HEK293T (cell line): ENCODE data around the gene DNAH1.

ENCODE experiments used
- CTCF ChIA-PET: fragments of 350-600 bp; formaldehyde crosslinking; extraction: SDS; loops from one replicate; lab custom pipeline; 2021; ENCODE audit warnings: antibody characterized with exemption, inconsistent platforms; lab: Yijun Ruan, JAX
- POLR2A ChIA-PET: fragments of 350-600 bp; formaldehyde crosslinking; extraction: SDS; loops from one replicate; lab custom pipeline; 2020; ENCODE audit warnings: antibody characterized with exemption, inconsistent platforms; lab: Yijun Ruan, JAX
- DNase-seq: peaks from one replicate; pipeline ENCODE4 v3.0.0; 2012; ENCODE audit warnings: mixed read lengths; ENCODE audit errors: extremely low spot score
- ARNT ChIP-seq: fragments of 450-650 bp; IDR thresholded peaks from 2 replicates; pipeline ENCODE4 v1.6.1; 2017; ENCODE audit warnings: mild to moderate bottlenecking
- BHLHE40 ChIP-seq: fragments of 450-650 bp; IDR thresholded peaks from 2 replicates; pipeline ENCODE4 v1.6.1; 2016; ENCODE audit warnings: mild to moderate bottlenecking, moderate library complexity, borderline replicate concordance
- CTBP1 ChIP-seq: fragments of 450-650 bp; IDR thresholded peaks from 2 replicates; pipeline ENCODE4 v1.6.1; 2016; ENCODE audit warnings: borderline replicate concordance
- ELF4 ChIP-seq: fragments of 450-650 bp; IDR thresholded peaks from 2 replicates; pipeline ENCODE4 v1.6.1; 2017; ENCODE audit warnings: antibody characterized with exemption
- FOXA1 ChIP-seq: fragments of 450-650 bp; IDR thresholded peaks from 2 replicates; pipeline ENCODE4 v1.6.1; 2016; ENCODE audit warnings: mild to moderate bottlenecking
- FOXK2 ChIP-seq: fragments of 450-650 bp; IDR thresholded peaks from 2 replicates; pipeline ENCODE4 v1.6.1; 2016; ENCODE audit warnings: mild to moderate bottlenecking
- FOXM1 ChIP-seq: fragments of 450-650 bp; IDR thresholded peaks from 2 replicates; pipeline ENCODE4 v1.6.1; 2017; ENCODE audit warnings: mild to moderate bottlenecking, borderline replicate concordance
- HDGF ChIP-seq: fragments of 450-650 bp; IDR thresholded peaks from 2 replicates; pipeline ENCODE4 v1.6.1; 2017; ENCODE audit warnings: antibody characterized with exemption, borderline replicate concordance
- L3MBTL2 ChIP-seq: fragments of 450-650 bp; conservative IDR thresholded peaks from 2 replicates; pipeline ENCODE4 v1.6.1; 2016; ENCODE audit warnings: mild to moderate bottlenecking
- LEF1 ChIP-seq: fragments of 450-650 bp; IDR thresholded peaks from 2 replicates; pipeline ENCODE4 v1.6.1; 2017; ENCODE audit warnings: mild to moderate bottlenecking, borderline replicate concordance
- NFRKB ChIP-seq: fragments of 450-650 bp; IDR thresholded peaks from 2 replicates; pipeline ENCODE4 v1.6.1; 2016; ENCODE audit warnings: mild to moderate bottlenecking, moderate library complexity
- SP1 ChIP-seq: fragments of 450-650 bp; IDR thresholded peaks from 2 replicates; pipeline ENCODE4 v1.6.1; 2017
- SUZ12 ChIP-seq: fragments of 450-650 bp; IDR thresholded peaks from 2 replicates; pipeline ENCODE4 v1.6.1; 2016; ENCODE audit warnings: mild to moderate bottlenecking
- TARDBP ChIP-seq: fragments of 450-650 bp; IDR thresholded peaks from 2 replicates; pipeline ENCODE4 v1.6.1; 2016
- ZNF384 ChIP-seq: fragments of 450-650 bp; IDR thresholded peaks from 2 replicates; pipeline ENCODE4 v1.6.1; 2016
- TF ChIP-seq, protein P1 (sequence below): fragments of 450-650 bp; IDR thresholded peaks from 2 replicates; pipeline ENCODE4 v1.6.1; 2016

DNAH1 gene

DNA sequence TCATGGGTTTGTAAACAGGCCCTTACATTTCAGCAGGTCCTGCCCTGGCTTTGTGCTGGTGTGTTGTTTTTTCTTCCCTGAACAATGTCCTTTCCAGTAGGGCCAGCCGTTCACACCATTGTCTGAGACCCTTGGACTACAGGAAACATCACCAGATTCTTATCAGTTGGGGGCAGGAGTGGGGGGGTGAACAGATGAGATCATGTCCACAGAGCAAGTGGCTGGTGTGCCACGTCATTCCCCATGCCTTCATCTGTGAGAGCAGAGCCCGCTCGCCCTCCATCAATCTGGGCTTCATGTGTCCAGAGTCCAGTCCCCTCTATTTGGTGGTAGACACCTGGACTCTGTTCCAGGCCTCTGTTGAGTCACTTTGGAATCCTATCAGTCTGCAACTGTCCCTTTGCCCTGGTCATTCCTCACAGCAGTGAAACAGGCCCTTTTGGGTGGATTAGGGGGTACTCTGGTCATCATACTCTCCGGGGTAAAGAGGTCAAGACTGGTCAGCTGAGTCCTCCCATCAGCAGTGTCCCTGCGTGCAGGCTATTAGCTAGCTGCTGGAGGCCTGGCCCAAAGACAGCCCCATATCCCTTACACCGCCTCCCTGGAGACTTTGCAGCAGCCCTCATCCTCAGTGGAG lies 113.8 kb downstream of the DNAH1 start:
- ChIA-PET POLR2A (no interaction called here), CTCF (interaction anchor here (4.9 kb wide), 1 partner anchor 18 kb away, joined by 35 read pairs; no protein-coding TSS in a partner anchor)
- no peak for DNase-seq
- TF ChIP-seq TARDBP (no peak), CTBP1 (no peak), HDGF (no peak), FOXM1 (no peak), SP1 (no peak), ELF4 (no peak), FOXK2 (no peak), ARNT (no peak), ZNF384 (no peak), LEF1 (no peak), FOXA1 (no peak), L3MBTL2 (no peak), BHLHE40 (no peak), SUZ12 (no peak), NFRKB (no peak)
- TF ChIP-seq, protein P1, sequence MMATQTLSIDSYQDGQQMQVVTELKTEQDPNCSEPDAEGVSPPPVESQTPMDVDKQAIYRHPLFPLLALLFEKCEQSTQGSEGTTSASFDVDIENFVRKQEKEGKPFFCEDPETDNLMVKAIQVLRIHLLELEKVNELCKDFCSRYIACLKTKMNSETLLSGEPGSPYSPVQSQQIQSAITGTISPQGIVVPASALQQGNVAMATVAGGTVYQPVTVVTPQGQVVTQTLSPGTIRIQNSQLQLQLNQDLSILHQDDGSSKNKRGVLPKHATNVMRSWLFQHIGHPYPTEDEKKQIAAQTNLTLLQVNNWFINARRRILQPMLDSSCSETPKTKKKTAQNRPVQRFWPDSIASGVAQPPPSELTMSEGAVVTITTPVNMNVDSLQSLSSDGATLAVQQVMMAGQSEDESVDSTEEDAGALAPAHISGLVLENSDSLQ: no peak

DNA sequence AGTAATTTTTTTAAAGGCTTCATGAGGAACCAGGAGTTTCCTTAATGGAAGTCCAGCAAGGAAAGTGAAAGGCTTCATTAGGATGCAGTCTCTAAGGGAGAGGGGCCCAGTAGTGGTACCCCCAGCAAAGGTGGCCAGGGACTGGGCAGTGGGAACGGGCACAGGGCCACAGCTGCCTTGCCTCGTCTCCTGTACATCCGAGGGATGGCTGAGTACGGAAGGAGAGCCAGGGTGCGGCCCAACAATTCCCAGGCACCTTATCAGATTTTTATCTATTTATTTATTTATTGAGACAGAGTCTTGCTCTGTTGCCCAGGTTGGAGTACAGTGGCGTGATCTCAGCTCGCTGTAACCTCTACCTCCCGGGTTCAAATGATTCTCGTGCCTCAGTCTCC lies 114.3 kb downstream of the DNAH1 start:
- no peak for DNase-seq
- POLR2A ChIA-PET: no interaction called here
- TF ChIP-seq BHLHE40 (no peak), ARNT (no peak), CTBP1 (no peak), FOXM1 (no peak), HDGF (no peak), ZNF384 (no peak), TARDBP (no peak), SUZ12 (no peak), LEF1 (no peak), ELF4 (no peak), L3MBTL2 (no peak), FOXA1 (no peak), NFRKB (no peak), FOXK2 (no peak), SP1 (no peak)
- TF ChIP-seq, protein P1: no peak
- CTCF ChIA-PET: interaction anchor here (4.9 kb wide), 1 partner anchor 17 kb away, joined by 35 read pairs; no protein-coding TSS in a partner anchor

DNA sequence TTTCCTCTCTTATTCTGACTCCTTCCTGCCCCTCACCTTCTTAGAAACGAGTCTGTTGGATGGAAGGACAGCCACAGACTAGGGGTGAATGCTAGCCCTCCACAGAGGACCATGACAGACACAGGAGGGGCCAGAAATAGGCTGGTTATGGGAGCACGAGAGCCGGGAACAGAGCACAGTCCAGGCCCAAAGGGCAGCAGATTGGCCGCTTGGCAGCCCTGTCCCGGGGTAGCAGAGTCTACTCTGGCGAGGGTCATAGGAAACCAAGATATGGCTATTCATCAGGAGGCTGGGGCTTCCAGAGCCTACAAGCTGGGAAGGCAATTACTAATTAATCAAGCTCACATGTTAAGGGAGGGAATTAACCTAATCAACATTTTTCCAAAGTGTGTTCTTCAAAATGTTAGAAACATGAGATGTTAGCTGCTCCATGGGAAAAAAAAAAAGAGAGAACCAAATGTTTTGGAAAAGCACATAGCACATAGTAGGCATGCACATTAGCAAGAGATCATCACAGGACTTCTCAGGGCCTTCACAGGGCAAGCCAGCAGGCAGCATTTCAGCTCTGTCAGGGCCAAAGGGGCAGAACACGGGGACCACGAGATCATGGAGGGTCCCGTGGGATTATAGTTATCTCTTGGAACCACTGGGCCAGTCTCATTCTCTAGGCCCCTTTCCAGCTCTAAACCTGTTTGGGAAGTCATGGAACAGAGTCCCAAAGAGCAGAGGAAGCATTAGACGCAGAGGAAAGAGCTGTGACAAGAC lies 115.5 kb downstream of the DNAH1 start:
- CTCF ChIA-PET: interaction anchor here (0.5 to 4.9 kb wide), 2 partner anchors 16 to 19 kb away, joined by 6 to 35 read pairs; no protein-coding TSS in a partner anchor
- no peak for DNase-seq
- POLR2A ChIA-PET: interaction anchor here (1.5 kb wide), 1 partner anchor 22 kb away, joined by 4 read pairs; the partner anchor contains the start of gene TNNC1
- TF ChIP-seq SP1 (no peak), ZNF384 (no peak), CTBP1 (no peak), NFRKB (no peak), ELF4 (no peak), FOXM1 (no peak), FOXA1 (no peak), FOXK2 (no peak), L3MBTL2 (no peak), LEF1 (no peak), HDGF (no peak), SUZ12 (no peak), BHLHE40 (no peak), TARDBP (no peak), ARNT (no peak)
- TF ChIP-seq, protein P1: no peak

DNA sequence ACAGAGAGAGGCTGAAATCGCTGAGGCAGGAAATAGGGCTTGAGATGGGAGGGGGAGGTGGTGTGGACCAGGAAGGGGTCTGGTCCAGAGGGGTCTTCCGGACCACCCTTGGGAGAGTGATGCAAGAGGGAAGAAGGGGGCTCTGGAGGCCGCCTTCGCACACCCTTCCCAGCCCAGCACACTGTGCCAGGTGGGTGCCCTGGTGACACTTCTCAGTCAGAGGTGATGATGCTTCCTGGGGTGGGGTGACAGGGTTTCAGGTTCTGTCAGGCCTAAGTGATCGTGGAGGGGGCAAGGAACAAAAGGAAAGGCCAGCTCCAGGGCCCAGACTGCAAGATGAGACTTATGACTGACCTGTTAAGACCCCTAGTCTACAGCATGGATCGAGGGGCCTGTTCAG lies 116.1 kb downstream of the DNAH1 start:
- no peak for DNase-seq
- ChIA-PET CTCF (interaction anchor here (0.5 to 4.9 kb wide), 3 partner anchors 16 to 200 kb away, joined by 4 to 35 read pairs (median 6); no protein-coding TSS in a partner anchor), POLR2A (interaction anchor here (1.5 kb wide), 1 partner anchor 21 kb away, joined by 4 read pairs; the partner anchor contains the start of gene TNNC1)
- TF ChIP-seq ELF4: no peak
- no peak for TF ChIP-seq TARDBP
- TF ChIP-seq HDGF: no peak
- TF ChIP-seq, protein P1: no peak
- TF ChIP-seq SP1: no peak
- no peak for TF ChIP-seq ZNF384
- no peak for TF ChIP-seq SUZ12
- no peak for TF ChIP-seq FOXK2
- TF ChIP-seq CTBP1: no peak
- TF ChIP-seq ARNT: no peak

DNA sequence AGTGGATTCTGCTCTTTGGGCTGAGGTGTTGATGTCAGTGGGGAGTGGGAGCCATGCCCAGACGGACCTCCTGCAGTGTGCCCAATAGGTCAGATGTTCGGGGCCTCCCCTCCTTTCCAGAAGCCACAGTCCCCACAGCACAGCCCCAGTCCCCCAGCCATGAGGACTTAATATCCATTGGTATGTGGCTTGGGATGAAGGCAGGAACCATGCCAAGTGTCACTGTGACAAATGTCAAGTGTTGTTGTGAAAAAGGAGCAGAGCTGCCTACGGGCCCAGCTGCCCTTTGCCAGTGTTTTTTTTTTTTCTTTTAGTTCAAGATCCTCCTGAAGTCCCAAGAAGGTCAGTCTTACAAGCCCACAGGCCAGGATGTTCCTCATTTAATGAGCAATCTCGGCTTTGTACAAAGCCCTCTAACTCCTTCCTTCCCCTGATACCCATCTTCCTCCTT lies 116.6 kb downstream of the DNAH1 start:
- no peak for TF ChIP-seq LEF1
- no peak for TF ChIP-seq CTBP1
- TF ChIP-seq FOXK2: no peak
- TF ChIP-seq ARNT: no peak
- TF ChIP-seq ZNF384: no peak
- no peak for TF ChIP-seq FOXA1
- TF ChIP-seq, protein P1: no peak
- no peak for TF ChIP-seq BHLHE40
- no peak for TF ChIP-seq SUZ12
- TF ChIP-seq HDGF: no peak
- no peak for TF ChIP-seq FOXM1
- no peak for TF ChIP-seq ELF4
- no peak for TF ChIP-seq TARDBP
- TF ChIP-seq SP1: no peak
- no peak for DNase-seq

More for the DNA sequence above, 116.6 kb downstream of the DNAH1 start:
- ChIA-PET POLR2A (interaction anchor here (1.5 to 2.5 kb wide), 2 partner anchors 13 to 21 kb away, joined by 4 to 11 read pairs; partner anchors contain the start of genes SEMA3G and TNNC1), CTCF (interaction anchor here (0.5 to 1.2 kb wide), 3 partner anchors 13 to 200 kb away, joined by 4 to 6 read pairs (median 5); no protein-coding TSS in a partner anchor)
